ENCODE data around the gene PARD3. TPM values are rescaled to one million over a fixed set of nuclear protein-coding genes. Genes with fewer than 3 reads are reported as not detected.
A peak's percentile ranks its signal among the peaks of the same experiment; 100 is the strongest.

PARD3 gene
- total RNA-seq, 6 experiments from 2014 or later: 19.1 to 27.8 (median 22.0) TPM

GRCh38 chr10:34474555-34475273, 340.4 kb downstream of the PARD3 start:
- Histone ChIP-seq H3K9me3 (no peaks in the 10 kb centered on the region), H3K36me3 (no peaks in the 10 kb centered on the region), H3K4me1 (peaks cover 0 to 22% (median 2%) of the 10 kb centered on the region in 4 donors), H3K27me3 (no peaks in the 10 kb centered on the region), H3K4me3 (no peak overlapping the region), H3K27ac (no peak overlapping the region)
- DNase-seq: no peak
- intact Hi-C loops (cut with DNase I): no loop called here
- ATAC-seq: no peak
- WGBS (ENCODE audit: insufficient coverage, low coverage, low lambda C conversion rate, missing lambda C conversion rate): 84% methylated on average over 5 of the region's 5 CpGs
- TF ChIP-seq POLR2A (IDR thresholded peaks at IDR 0.05): no peak
- no peak for TF ChIP-seq CTCF (IDR thresholded peaks at IDR 0.05)

- no peak for DNase-seq
- intact Hi-C loops (cut with DNase I): no loop called here
- peak in 2 of 4 donors; percentile 14 to 41 for ATAC-seq
- TF ChIP-seq POLR2A (IDR thresholded peaks at IDR 0.05) (no peak), CTCF (IDR thresholded peaks at IDR 0.05) (no peak)
- Histone ChIP-seq H3K4me1 (peaks cover 0 to 18% (median 2%) of the 10 kb centered on the region in 4 donors), H3K9me3 (no peaks in the 10 kb centered on the region), H3K27ac (no peak overlapping the region), H3K4me3 (no peak overlapping the region), H3K27me3 (no peaks in the 10 kb centered on the region), H3K36me3 (no peaks in the 10 kb centered on the region)
- WGBS (ENCODE audit: insufficient coverage, low coverage, low lambda C conversion rate, missing lambda C conversion rate): 100% methylated on average over 1 of the region's 2 CpGs
Observed at GRCh38 chr10:34474009-34474376, 341.1 kb downstream of the PARD3 start.

GRCh38 chr10:34473174-34474008, 341.7 kb downstream of the PARD3 start:
- ATAC-seq: no peak
- Histone ChIP-seq H3K9me3 (no peaks in the 10 kb centered on the region), H3K36me3 (no peaks in the 10 kb centered on the region), H3K4me1 (peaks cover 0 to 18% (median 2%) of the 10 kb centered on the region in 4 donors), H3K4me3 (no peak overlapping the region), H3K27ac (no peak overlapping the region), H3K27me3 (no peaks in the 10 kb centered on the region)
- no peak for DNase-seq
- intact Hi-C loops (cut with DNase I): no loop called here
- WGBS (ENCODE audit: insufficient coverage, low coverage, low lambda C conversion rate, missing lambda C conversion rate): 77% methylated on average over 7 of the region's 7 CpGs
- TF ChIP-seq POLR2A (IDR thresholded peaks at IDR 0.05) (no peak), CTCF (IDR thresholded peaks at IDR 0.05) (no peak)

GRCh38 chr10:34470307-34470706, 344.8 kb downstream of the PARD3 start:
- Histone ChIP-seq H3K27ac (peak overlapping the region in 2 of 3 donors; percentile 7 to 30), H3K36me3 (no peaks in the 10 kb centered on the region), H3K4me3 (no peak overlapping the region), H3K9me3 (no peaks in the 10 kb centered on the region), H3K27me3 (no peaks in the 10 kb centered on the region), H3K4me1 (peaks cover 0 to 18% (median 2%) of the 10 kb centered on the region in 4 donors)
- TF ChIP-seq CTCF (IDR thresholded peaks at IDR 0.05) (no peak), POLR2A (IDR thresholded peaks at IDR 0.05) (no peak)
- ATAC-seq (peak; percentile 91 to 97 (median 96)), DNase-seq (peak; percentile 33 to 75 (median 66))
- intact Hi-C loops (cut with DNase I): no loop called here
- 33% methylated on average over 5 of the region's 5 CpGs for WGBS (ENCODE audit: insufficient coverage, low coverage, low lambda C conversion rate, missing lambda C conversion rate)
